GM19193 (cell line): Measurements from ENCODE around the gene RANGRF.

Experiments used
- POLR2A ChIP-seq: IDR thresholded peaks from 4 replicates; pipeline ENCODE4 v1.6.1; 2011; ENCODE audit not compliant: insufficient read depth, insufficient read length; ENCODE audit errors: extremely low read depth

The RANGRF gene

DNA sequence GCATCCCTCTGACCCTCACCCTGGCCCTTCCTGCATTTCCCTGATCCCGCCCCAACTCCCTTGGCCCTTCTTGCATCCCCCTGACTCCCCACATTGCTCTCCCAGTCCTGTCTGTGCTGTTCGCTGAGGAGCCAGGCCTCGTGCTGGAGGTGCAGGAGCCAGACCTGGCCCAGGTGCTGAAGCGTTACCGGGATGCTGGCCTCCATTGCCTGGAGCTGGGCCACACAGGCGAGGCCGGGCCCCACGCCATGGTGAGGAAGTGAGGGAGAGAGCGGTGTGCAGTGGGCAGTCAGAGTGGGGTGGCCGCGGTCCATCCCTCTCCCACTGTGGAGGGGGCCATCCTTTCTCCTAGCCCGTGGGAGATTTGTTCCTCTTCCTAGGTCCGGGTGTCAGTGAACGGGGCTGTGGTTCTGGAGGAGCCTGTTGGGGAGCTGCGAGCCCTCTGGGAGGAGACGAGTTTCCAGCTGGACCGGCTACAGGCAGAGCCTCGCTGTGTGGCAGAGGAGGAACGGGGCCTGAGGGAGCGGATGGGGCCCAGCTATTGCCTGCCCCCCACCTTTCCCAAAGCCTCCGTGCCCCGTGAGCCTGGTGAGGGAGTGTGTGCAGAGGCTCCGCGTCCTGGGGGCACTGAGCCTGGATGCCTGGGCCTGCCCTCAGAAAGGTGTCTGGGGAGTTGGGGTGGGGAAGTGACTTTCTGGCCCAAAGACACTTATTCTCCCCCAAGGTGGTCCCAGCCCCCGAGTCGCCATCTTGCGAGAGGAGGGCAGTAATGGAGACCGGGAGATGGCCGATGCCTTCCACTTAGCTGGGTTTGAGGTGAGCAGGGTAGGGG is 21.6 kb upstream of the RANGRF start:
- no peak for TF ChIP-seq POLR2A

DNA sequence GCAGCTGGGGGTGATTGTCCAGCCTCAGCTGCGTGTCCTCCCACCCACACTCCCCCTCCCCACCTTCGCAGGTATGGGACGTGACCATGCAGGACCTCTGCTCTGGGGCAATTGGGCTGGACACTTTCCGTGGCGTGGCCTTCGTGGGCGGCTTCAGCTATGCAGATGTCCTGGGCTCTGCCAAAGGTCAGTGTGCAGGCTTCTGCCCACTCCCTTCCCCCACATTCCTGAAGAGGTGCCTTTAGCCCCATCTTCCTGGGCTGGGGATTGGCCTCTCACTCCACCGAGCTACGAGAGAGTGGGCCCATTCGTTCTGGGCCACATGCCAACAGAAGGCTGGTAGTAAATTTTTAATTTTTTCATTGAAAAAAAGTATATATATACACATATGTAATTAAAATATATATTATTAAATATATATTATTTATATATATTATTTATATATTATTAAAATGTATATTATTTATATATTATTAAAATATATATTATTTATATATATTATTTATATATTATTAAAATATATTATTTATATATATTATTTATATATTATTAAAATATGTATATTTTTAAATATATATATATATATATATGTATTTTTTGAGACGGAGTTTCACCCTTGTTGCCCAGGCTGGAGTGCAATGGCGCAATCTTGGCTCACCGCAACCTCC is 20.9 kb upstream of the RANGRF start:
- no peak for TF ChIP-seq POLR2A

DNA sequence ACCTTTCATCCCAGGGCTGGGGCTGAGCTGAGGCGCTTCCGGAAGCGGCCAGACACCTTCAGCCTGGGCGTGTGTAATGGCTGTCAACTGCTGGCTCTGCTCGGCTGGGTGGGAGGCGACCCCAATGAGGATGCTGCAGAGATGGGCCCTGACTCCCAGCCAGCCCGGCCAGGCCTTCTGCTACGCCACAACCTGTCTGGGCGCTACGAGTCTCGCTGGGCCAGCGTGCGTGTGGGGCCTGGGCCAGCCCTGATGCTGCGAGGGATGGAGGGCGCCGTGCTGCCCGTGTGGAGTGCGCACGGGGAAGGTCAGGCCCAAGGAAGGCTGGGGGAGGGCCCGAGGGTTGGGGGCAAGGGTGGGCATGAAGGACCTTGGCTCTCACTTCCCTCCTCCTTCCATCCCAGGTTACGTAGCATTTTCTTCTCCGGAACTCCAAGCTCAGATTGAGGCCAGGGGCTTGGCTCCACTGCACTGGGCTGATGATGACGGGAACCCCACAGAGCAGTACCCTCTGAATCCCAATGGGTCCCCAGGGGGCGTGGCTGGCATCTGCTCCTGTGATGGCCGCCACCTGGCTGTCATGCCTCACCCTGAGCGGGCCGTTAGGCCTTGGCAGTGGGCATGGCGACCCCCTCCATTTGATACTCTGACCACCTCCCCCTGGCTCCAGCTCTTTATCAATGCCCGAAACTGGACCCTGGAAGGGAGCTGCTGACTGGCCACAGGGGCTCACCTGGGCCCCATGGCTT is 19.7 kb upstream of the RANGRF start:
- no peak for TF ChIP-seq POLR2A

DNA sequence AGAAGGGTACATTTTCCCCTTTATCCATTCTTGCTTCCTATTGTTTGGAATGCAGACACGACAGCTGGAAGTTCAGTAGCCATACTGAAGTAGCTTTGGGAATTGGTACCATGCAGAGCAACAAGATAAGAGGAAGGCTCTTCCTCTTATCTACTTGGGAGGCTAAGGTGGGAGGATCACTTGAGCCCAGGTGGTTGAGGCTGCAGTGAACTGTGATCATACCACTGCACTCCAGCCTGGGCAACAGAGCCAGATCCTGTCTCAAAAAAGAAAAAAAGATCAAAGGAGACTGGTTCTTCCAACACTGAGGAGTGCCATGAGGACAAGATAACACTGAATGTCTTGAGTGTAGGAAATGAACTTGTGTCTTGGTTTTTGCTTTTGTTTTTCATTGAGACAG is 16.0 kb upstream of the RANGRF start:
- no peak for TF ChIP-seq POLR2A

DNA sequence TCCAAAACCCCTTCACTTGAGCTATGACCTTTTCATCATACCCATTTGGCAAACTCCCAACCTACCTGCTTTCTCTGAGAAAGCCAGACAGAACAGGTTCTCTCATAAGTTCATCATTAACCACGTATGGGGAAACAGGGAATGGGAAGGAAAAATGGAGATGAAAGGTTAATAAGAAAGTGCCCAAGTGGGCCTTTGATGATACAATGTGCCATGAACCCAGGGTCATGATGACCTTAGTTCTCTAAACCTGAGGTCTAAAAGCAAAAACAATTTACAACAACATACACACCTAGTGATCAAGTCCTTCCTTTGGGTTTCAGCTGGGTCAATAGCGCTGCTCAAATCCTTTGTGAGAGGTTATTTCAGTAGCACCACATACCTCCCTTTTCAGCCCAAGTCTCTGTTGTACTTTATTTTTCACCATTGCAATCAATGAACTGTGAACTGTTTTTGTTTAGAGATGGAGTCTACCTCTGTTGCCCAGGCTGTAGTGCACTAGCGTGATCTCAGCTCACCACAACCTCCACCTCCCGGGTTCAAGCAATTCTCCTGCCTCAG is 14.5 kb upstream of the RANGRF start:
- no peak for TF ChIP-seq POLR2A

DNA sequence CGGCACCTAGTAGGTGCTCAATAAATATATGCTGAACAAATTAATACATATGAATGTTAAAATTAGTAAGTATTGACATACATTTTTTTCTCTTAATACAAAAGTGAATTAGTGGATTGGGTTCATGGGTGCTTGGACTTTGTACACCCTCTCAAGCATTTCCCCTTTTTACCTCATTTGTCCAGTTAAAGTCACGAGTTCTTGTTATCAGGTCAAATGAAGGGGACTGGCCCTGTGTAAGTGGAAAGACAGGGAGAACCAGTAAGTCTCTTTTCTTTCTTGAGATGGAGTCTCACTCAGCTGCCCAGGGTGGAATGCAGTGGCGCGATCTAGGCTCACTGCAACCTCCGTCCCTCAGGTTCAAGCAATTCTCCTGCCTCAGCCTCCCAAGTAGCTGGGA is 13.7 kb upstream of the RANGRF start:
- TF ChIP-seq POLR2A = no peak

DNA sequence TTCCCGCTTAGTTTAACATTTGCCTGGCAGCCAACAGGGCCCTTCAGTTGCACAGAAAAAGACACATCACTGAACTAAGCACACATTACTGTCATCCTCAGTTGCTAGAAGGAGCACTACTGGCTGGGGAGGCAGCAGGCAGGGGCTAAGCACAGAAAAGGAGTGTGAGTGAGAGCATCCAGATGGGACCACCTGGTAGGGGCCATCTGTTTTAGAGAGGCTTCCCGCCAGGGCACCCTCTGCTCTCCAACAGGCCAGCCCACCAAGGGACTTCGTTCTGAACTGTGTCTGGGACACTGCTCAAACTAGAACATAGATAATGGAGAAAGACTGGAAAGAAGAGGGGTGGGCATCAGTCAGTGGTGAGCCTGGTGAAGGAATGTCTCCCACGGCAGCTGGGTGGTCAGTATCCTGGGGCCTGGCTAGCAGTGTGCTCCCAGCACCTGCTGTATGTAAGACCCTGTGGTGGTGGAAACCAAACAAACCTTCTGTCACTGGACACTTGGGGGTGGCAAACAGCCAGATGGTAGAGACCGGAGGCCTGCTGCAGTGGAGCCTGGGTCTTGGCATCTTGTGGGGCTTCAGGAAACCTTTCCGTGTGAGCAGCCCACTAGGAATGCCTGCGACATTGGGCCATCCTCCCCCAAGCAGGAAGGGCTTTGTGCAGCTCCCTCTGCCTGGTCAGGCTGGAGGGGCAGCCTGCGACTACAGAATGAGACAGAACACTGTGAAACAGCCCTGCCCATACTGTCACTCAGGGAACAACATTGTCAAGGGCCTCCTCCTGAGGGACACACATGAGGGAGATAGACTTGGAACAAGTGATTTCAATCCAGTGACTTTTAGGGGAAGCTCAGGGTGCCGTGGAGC is 12.8 kb upstream of the RANGRF start:
- no peak for TF ChIP-seq POLR2A

DNA sequence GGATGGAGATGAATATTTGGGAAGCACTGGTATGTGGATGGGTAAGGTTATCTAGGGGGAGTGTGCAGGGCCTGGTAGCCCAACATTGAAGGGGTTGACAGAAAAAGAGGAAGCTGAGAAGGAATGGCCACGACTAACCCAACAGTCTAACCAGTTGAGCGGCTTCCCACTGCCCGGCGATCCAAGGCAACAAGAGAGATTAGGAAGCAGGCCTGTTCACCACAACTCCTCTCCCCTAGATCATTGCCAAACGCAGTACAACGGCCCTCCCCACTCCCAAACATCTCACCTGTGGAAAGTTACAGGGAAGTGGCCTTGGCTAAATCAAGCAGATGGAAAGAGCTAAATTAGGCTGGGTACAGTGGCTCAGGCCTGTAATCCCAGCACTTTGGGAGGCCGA is 11.2 kb upstream of the RANGRF start:
- no peak for TF ChIP-seq POLR2A

DNA sequence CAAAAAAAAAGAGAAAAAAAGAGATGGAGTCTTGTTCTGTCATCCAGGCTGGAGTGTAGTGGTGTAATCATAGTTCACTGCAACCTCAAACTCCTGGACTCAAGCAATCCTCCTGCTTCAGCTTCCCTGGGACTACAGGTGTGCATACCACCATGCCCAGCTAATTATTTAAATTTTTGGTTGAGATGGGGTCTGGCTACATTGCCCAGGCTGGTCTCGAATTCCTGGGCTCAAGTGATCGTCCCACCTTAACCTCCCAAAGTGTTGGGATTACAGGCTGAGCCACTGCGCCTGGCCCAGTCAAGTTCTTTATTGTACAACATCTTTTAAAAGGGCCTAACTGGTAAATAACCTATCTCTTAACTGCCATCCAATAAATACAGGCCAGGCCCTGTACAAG is 6.1 kb upstream of the RANGRF start:
- TF ChIP-seq POLR2A = no peak

DNA sequence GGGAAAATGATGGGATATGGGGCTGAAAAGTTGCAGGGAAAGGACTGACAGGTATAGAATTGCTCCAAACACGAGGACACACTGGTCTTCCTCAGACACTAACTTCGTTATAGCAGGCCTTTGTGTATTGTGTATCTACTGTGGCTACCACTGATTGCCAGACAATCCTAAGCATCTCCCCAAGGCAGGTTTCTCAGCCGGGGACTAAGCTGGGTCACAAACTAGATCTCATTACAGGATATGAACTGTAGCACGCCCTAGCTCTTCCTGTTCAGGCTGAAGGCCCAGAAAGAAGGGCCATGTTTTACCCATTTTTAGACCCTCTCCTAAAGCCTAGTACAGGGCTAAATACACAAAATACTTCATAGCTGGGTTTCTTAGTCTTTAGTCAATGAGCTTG is 5.1 kb upstream of the RANGRF start:
- no peak for TF ChIP-seq POLR2A

DNA sequence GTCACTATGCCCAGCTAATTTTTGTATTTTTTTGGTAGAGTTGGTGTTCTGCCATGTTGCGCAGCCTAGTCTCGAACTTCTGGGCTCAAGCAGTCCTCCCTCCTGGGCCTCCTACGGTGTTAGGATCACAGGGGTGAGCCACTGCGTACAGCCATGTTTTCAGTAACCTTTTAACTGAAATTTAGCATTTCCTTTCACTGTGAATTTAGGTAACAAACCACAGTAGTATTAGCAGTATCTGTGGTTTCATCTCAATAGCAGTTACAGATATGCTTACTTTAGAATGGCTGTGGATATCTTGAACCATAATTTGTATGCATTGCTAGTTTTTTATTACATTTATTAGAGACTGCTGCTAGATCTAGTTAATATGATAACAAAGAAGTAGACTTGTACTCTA is 4.3 kb upstream of the RANGRF start:
- TF ChIP-seq POLR2A = no peak

DNA sequence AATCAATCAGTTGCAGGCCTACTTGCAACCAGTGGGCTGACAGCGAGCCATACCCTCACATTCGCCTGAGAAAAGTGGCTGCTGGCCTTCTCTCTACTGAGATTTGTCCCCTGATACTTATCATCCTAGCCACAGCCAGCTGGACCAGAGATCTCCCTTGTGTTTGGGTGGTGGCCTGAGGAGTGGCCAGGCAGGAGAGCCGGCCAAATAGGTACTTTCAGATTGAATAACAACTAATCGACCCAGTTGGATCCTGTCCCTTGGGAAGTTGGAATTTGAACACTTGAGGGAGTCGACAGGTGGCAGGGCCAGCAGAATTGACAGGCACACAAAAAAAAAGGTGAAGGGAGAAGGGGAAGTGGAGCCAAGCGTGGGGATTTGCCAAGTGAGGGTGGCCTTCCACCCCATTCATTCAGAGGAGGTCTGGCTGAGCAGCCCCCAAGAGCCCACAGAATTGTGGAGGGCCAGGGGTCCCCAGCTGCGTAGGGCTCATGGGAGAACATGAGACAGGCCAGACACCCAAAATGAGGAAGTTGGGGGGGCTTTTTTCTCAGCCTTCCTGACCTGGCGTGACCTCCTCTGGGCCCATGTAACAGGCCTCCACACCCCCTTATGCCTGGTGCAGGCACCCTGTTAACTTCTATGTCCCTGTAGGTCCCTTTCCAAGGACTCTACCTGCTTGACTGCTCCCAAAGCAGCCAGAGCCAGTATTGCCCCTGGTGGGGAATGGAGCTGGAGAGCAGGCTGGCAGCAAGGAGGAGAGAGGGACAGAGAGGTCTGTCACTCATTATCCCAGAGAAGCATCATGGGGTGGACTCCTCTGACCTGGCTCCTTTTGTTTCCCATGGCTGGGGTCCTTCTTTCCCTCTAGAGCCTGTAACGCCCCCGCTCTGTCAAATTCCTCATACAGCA is 2.9 kb upstream of the RANGRF start:
- TF ChIP-seq POLR2A = no peak

DNA sequence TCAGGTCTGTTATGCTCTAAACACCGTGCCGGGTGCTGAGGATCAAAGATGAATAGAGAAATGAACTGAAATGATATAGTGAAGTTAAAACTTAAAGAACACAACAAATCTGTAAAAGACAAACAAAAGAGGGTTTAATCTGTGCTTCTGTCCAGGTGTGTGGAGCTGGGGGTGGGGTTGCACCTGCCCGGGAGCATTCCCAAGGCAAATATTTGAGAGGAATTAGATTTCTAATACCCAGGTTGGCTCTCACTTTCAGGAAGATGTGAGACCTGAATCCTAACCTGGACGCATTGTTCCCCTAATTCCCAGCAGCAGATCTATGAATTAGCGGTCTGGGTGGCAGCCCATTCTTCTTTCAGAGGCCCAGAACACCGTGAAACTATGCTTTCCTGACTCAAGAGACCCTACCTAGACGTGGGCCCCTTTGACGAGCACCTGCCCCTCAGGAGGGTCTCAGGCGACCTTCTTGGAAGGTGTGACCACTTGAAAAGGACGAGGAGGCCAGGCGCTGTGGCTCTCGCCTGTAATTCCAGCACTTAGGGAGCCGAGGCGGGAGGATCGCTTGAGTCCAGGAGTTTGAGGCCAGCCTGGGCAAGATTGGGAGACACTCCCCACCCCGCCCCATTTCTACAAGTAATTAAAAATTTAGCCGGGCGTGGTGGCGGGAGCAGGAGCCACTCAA is 677 bp upstream of the RANGRF start:
- no peak for TF ChIP-seq POLR2A
